ENCODE results near the gene SEC16A. TPM values are rescaled to one million over a fixed set of nuclear protein-coding genes. Genes with fewer than 3 reads are reported as not detected.

Gene SEC16A
- total RNA-seq, 1 experiment from 2014 or later: 56.4 TPM

- no peak overlapping the region for H4K8ac ChIP-seq (replicated peaks; ENCODE audit: insufficient read length, low read depth, low read length)
- no peak overlapping the region for H2BK5ac ChIP-seq (ENCODE audit: insufficient read length, low read length)
- H3K23ac ChIP-seq (ENCODE audit: insufficient read length, low read depth, low read length): no peak overlapping the region
- no peak overlapping the region for H3K9ac ChIP-seq (ENCODE audit: extremely low read depth, insufficient read length, low read length)
- peaks cover 34% of the 10 kb centered on the region; the same call in 1 of the 2 replicates for H3K79me2 ChIP-seq (ENCODE audit: insufficient read depth, low read length)
- H2BK15ac ChIP-seq (ENCODE audit: low read depth, low read length): no peak overlapping the region
- H4K5ac ChIP-seq (ENCODE audit: insufficient read length, low read depth, low read length): no peak overlapping the region
- no peak overlapping the region for H3K18ac ChIP-seq (ENCODE audit: insufficient read length, low read depth, low read length)
- H4K20me1 ChIP-seq (ENCODE audit: control insufficient read depth, insufficient read depth, insufficient read length): no peaks in the 10 kb centered on the region
- Mint-ChIP-seq H3K27me3 (ENCODE audit: low read depth) (no peaks in the 10 kb centered on the region), H3K27ac (peak overlapping the region in 1 of 3 experiments; percentile 48; a peak in 3 of 7 replicates), H3K36me3 (ENCODE audit: insufficient read depth in 1 of 3, low read depth in 3 of 3) (peaks cover 39 to 86% (median 85%) of the 10 kb centered on the region in 3 experiments; a peak in 6 of 7 replicates), H3K4me1 (no peaks in the 10 kb centered on the region), H3K9me3 (no peaks in the 10 kb centered on the region), H3K4me3 (no peak overlapping the region; a peak in 1 of 5 replicates)
- H2AK5ac ChIP-seq (ENCODE audit: insufficient read length, low read length): no peak overlapping the region
- H3K14ac ChIP-seq (ENCODE audit: insufficient read depth, low read length): no peak overlapping the region
- no peaks in the 10 kb centered on the region for H3K9me3 ChIP-seq (ENCODE audit: control insufficient read depth, low read depth, low read length)
- H3K56ac ChIP-seq (ENCODE audit: insufficient read length, low read depth, low read length): no peak overlapping the region
- H3K4me2 ChIP-seq (ENCODE audit: insufficient read depth, insufficient read length, low read length): no peak overlapping the region
- H3K27me3 ChIP-seq (ENCODE audit: insufficient read depth, low read length): no peaks in the 10 kb centered on the region
- WGBS (ENCODE audit: extremely low coverage, insufficient read length, low lambda C conversion rate): no CpG with 5 or more reads among the region's 27 CpGs
- H3K4me1 ChIP-seq (ENCODE audit: insufficient read depth, low read length): no peaks in the 10 kb centered on the region
- no peak overlapping the region for H4K91ac ChIP-seq (ENCODE audit: insufficient read length, low read depth, low read length)
- H2AFZ ChIP-seq (ENCODE audit: low read length): no peak overlapping the region
- H3T11ph ChIP-seq (ENCODE audit: low read length): no peak overlapping the region
- no peak overlapping the region for H3K27ac ChIP-seq (ENCODE audit: insufficient read length, low read depth, low read length)
- no peak overlapping the region for H2BK20ac ChIP-seq (ENCODE audit: low read depth, low read length, poor library complexity, severe bottlenecking)
- TF ChIP-seq CTCF (conservative IDR thresholded peaks at IDR 0.05): no peak
- H2BK120ac ChIP-seq (ENCODE audit: low read depth, low read length, poor library complexity, severe bottlenecking): no peak overlapping the region
- no peak for DNase-seq
- peaks cover 29% of the 10 kb centered on the region for H3K79me1 ChIP-seq (ENCODE audit: insufficient read depth, low read depth, low read length, poor library complexity, severe bottlenecking)
- H3K23me2 ChIP-seq (ENCODE audit: insufficient read length, low read depth, low read length, poor library complexity, severe bottlenecking): no peaks in the 10 kb centered on the region
- H2BK12ac ChIP-seq (ENCODE audit: insufficient read length, low read depth, low read length): no peak overlapping the region
- H3K4ac ChIP-seq (ENCODE audit: low read depth, low read length): no peak overlapping the region
Measured at GRCh38 chr9:136474021-136474640, 8.7 kb downstream of the SEC16A start.
